ENCODE measurements around the gene TIMM50.
A peak's percentile ranks its signal among the peaks of the same experiment; 100 is the strongest.
"Not testable (repeated sequence)": the region's sequence is repeated elsewhere in the genome, so short reads cannot be mapped to it uniquely, and the experiment has no call there.

Gene TIMM50

DNA sequence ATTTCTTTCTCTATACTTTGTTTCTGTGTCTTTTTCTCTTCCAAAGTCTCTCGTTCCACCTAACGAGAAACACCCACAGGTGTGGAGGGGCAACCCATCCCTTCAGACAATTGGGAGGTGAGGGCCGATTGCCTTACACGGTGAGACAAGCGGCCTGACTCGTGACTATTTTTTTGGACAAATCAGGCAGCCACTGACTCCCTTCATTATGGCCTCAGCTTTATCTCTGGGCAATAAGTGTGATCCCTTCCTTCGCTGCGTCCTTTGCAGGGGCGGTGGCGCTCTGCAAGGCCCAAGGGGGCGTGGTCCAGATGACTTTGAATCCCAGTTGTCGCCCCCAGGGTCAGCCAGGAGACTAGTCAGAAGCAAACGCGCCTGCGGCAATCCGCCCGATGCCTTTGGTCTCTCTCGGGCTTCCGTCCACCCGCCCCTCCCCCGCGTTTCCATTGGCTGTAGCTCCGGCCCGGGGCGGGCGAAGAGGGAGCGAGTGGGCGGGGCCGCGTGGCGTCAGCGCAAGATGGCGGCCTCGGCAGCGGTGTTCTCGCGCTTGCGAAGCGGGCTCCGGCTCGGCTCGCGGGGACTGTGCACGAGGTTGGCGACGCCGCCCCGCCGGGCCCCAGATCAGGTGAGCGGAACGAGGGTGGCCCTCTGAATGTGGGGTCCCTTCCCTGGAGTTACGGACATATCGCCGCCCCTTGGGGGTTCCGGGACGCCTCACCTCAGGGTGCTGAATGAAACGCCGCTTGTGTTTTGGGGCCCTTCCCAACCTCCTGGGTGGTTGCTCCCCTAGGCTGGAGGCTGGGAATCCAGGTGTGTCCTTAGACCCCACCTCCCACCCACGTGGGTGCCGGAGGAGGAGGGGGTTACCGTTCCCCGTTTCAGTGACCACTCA, at the start of gene TIMM50:
TIMM50 (plus strand) TSS at position 502 of the 892 bp plus-strand sequence; CDS start at position 518, 16 bp downstream.
- DNase-seq: peak; percentile 87

DNA sequence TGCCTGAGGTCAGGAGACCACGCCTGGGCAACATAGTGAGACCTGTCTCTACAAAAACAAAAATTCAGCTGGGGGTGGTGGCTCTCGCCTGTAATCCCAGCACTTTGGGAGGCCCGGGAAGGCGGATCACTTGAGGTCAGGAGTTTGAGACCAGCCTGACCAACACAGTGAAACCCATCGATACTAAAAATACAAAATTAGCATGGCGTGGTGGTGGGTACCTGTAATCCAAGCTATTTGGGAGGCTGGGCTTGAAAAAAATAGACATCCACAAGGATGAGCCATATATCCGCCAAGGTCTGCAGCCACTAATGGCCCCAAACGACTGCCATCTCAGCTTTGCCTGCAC, 48.0 kb upstream of the TIMM50 start:
- DNase-seq: no peak

DNA sequence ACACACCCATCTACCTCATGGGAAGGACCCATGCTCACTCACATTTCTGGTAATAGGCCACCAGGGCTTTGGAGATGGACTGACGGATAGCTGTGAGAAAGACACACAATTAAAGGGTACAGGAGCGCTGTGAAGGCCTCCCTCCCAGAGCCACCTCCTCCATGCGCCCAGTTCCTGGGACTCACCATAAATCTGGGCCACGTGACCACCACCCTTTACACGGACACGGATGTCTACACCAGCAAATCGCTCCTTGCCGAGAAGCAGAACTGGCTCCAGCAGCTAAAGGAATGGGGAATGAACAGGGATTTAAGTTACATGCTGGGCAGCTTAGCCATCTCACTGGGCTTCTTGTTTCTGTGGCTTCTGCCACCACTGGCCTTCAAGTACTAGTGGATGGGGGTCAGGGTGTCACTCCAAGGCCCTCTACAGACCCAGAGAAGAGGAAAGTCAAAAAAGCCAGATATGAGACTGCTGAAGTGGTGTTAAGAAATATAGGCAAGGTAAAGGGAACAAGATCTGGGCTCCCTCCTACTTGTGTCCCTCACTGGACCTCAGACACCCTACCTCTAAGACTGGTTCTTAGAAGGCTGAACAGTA, 47.1 kb upstream of the TIMM50 start:
- DNase-seq: no peak

DNA sequence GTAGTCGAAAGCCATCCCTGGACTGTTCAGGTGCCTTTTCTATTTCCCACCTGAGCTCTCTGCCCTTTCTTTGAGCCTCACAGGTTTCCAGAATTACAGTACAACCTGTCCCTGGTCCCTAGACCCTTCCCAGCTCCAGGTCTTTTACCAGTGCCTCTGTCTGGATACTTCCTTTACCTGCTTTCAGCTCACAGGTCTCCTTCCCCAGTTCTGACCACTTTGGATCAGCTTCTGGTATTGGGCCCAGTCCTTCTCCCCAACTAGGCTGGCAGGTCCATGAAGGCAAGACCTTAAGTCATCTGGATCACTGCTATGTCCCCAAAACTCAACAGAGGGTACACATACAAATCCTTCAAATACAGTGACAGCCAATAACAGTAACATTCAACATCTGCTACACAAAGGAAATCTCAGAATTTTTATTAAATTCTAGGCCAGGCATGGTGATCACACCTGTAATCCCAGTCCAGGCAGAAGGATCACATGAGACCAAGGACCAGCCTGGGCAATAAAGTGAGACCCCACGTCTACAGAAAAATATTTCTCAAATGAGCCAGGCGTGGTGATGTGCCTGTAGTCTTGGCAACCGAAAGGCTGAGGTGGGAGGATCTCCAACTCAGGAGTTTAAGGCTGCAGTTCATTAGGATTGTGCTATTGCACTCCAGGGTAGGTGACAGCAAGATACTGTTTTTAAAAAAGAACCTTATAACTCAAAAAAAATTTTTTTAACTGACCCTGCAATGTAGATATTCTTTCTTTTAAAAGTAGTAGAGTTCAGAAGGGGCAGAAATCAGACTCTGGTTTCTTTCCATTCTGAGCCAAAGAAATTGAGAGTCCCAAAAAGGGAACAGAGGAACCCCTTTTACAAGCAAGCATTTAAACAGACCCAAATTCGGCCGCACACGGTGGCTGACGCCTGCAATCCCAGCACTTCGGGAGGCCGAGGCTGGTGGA, 46.2 kb upstream of the TIMM50 start:
- no peak for DNase-seq

DNA sequence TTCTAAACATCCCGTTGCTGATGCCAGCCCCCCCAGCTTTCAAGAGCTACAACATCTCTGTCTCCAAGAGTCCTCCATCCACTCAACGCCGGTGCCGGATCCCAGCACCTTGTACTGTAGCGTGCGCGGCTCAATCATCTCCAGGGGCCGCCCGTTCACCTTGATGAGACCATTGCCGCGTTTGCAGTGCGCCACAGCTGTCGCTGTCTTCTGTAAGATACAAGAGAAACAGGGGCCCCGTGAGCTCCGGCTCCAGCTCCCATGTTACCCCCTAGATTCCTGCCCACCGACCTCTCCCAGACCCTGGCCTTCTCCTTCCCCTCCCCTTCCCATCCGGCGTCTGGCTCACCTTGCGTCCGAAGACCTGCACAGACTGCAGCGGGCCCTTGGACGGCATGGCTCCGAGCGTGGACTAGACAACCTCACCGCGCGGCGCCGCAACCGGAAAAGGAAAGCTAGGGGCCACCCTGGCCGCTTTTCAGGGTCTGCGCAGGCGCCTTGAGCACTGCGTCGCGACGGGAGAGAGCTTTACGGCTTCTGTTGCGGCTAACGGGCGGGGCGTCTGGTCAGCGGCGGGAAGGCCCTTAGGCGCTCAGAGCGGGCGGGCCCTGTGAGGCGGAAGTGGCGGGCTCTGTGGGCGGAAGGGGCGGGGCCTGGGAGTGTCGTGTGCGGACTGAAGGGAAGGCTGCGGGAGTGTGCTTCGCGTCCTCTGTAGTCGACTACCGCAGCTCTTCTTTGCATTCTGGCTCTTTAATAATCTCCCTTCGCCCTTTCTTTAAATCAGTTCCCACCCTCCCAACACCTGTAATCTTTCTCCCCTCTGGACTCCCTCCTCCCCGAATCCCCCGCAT, 44.9 kb upstream of the TIMM50 start, which contains the start of gene RPS16:
RPS16 (minus strand) TSS at position 451 of the 851 bp plus-strand sequence; CDS start at position 397, 54 bp downstream.
- peak; percentile 84 for DNase-seq

DNA sequence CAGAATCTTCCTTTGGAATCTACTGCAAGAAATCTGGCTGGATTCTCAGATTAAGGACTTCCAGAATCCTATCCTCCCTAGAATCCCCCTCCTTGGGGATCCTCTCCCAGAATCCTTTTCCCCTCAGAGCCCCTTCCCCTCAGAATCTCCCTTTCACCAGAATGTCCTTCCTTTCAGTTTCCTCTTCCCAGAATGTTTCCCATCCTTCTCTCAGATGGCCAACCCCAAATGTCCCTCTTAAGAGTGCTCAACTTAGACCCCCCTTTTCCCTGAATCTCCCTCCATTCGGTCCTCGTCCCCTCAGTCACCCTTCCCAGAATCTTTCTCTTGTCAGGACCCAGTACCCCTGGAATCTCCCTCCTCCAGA, 44.3 kb upstream of the TIMM50 start:
- no peak for DNase-seq

DNA sequence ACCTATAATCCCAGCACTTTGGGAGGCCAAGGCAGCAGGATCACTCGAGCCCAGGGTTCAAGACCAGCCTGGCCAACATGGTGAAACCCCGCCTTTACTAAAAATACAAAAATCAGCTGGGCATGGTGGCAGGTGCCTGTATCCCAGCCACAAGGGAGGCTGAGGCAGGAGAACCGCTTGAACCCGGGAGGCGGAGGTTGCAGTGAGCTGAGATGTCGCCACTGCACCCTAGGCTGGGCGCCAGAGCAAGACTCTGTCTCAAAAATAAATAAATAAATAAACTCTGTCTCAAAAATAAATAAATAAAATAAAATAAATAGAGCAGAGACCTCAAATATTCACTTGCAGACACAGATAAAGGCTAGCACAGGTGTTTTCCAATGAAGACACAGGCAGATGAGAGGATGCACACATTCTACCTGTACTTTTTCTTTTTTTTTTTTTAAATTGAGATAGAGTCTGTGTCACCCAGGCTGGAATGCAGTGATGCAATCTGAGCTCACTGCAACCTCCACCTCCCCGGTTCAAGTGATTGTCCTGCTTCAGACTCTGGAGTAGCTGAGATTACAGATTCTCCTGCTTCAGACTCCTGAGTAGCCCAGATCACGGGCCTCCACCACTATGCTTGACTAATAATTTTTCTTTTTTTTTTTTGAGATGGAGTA, 42.2 kb upstream of the TIMM50 start:
- no peak for DNase-seq

DNA sequence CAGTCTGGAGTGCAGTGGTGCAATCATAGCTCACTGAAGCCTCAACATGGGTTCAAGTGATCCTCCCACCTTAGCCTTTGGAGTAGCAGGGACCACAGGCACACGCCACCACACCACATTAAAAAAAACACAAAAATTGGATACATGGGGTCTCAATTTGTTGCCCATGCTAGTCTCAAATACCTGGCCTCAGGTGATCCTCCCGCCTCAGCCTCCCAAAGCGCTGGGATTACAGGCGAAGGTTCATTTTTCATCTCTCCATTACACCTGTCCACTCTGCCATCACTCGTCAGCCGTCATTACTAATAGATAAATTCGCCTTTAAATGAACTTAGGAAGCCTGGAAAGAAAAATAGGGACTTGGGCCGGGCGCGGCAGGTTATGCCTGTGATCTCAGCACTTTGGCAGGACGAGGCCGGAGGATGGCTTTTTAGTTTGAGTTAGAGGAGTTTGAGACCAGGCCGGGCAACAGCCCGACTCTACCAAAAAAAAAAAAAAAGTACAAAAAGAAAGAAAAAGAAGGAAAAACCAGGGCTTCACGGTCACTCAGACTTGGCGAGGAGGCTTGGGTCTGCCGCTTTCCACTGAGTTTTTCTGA, 35.9 kb upstream of the TIMM50 start:
- no peak for DNase-seq

DNA sequence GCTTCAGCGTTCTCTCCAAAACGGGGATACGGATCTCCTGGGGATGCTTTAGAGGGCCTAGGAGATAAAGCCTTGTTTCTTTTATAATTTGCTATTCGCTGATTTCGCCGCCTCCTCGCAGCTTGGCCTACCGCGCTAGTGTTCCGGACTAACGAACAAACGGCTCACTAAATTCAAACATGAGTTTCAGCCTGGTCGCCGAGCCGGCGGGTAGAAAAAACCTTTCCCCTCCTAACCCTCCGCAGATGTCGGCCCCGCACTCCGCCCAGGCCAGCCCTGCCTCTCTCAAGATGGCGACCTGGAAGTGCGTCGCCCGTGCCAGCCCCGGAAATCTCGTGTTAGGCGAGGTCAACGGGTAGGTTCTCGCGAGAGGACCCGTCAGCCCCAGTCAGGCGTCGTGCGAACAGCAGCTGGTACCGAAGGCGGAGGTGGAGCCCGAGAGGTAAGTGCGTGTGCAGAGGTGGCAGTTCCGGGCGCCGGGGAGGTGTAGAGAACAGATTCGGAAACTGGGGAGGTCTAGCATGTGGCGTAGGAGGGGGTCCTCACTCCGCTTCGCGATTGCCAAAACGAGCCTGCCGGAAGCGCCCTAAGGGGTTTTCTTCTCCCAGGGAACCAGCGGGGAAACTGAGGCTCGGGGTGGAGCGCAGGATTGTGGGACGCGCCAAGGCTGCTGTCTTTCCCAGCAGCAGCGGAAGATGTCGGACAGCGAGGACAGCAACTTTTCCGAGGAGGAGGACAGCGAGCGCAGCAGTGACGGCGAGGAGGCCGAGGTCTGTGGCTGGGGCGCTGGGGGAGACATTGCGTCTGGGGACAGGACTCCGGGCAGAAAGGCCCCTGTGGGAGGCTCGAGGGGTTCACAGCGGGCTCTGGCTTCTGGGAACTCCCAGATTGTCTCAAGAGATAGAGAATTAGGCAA, 35.2 kb upstream of the TIMM50 start, which contains the start of gene SUPT5H:
SUPT5H (plus strand) TSS at position 387 of the 916 bp plus-strand sequence; CDS start at position 696, 309 bp downstream.
- DNase-seq: peak; percentile 90

DNA sequence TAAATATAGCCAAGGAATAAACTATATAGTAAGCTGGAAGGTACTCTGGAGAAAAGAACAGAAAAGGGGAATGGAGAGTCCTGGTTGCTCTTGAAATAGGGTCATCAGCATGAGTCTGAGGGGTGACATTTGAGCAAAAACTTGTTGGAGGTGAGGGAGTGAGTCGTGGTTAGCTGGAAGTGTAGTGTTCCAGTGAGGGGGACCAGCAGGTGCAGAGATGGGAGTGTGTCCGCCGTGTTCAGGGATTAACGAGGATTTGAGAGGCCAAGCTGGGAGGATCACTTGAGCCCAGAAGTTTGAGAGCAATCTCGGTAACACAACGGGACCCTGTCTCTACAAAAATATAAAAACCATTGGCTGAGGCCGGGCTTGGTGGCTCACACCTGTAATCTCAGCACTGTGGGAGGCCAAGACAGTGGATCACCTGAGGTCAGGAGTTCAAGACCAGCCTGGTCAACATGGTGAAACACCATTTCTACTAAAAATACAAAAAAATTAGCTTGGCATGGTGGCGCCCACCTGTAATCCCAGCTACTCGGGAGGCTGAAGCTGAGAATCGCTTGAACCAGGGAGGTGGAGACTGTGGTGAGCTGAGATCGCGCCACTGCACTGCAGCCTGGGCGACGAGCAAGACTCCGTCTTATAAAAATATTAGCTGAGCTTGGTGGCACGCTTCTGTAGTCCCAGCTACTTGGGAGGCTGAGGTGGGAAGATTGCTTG, 34.1 kb upstream of the TIMM50 start:
- no peak for DNase-seq

DNA sequence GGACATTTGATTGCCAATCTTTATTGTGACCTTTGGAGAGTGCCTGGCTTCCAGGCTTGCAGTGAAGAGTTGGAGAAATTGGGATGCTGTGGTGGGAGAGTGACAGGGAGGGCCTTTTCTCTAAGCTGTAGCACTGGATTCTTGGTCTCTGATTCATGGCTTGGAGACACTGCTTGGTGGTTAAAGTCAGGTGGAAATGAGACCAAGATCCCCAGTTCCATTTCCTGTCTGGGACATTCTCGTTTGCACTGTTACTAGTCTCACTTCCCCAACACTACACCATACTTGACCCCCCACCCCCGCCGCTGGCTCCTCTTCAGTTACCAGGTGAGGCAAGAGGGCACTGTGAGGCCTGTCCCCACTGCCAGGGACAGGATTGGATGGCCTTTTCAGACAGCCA, 32.4 kb upstream of the TIMM50 start:
- DNase-seq: no peak

DNA sequence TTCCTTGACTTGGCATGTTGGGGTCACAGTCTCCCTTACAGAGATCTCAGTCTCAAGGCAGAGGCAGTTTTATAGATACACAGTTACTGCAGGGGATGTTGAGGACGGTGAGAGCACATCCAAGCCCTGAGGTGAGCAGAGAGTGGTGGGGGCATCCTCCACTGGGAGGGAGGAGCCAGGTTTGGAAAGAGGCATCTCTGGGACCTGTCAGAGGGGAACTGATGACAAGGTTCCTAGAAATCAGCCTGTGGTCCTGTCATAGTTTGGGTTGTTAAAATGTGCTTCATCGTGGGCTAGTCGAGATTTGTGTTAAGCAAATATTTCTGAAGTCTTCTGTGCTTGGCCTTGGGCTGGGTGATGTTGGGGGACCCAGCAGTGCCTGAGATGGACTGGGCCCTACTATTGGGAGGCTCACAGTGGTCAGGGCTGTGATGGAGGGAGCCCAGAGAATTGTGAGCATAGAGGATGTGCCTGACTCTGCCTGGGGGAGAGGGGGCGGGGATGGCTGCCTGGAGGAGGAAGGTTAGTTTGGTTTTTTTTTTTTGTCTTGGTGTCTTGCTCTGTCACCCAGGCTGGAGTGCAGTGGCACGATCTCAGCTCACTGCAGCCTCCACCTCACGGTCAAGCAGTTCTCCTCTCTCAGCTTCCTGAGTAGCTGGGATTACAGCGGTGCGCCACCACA, 31.4 kb upstream of the TIMM50 start:
- no peak for DNase-seq

DNA sequence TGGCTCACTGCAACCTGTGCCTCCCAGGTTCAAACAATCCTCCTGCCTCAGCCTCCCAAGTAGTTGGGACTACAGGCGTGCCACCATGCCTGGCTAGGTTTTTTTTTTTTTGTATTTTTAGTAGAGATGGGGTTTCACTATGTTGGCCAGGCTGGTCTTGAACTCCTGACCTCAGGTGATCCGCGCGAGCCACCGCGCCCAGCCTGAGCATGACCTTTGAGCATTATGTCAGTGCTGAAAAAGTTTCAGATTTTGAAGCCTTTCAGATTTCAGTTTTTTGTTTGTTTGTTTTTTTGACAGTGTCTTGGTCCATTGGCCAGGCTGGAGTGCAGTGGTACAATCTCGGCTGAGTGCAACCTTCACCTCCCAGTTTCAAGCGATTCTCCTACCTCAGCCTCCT, 29.4 kb upstream of the TIMM50 start:
- DNase-seq: not testable (repeated sequence)

DNA sequence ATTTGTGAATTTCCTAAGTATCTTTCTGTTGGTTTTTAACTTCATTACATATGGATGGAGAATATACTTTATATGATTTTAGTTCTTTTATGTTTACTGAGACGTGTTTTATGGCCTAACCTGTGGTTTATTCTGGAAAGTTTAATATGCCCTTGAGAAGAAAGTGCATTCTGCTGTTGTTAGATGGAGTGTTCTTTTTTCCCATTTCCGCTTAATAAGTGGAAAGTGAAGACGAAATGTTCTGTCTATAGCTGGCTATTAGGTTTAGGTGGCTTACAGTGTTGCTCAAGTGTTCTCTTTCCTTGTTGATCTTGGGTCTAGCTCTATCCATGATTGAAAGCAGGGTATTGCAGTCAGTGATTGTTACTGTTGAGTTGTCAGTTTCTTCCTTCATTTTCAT, 17.2 kb upstream of the TIMM50 start:
- no peak for DNase-seq

DNA sequence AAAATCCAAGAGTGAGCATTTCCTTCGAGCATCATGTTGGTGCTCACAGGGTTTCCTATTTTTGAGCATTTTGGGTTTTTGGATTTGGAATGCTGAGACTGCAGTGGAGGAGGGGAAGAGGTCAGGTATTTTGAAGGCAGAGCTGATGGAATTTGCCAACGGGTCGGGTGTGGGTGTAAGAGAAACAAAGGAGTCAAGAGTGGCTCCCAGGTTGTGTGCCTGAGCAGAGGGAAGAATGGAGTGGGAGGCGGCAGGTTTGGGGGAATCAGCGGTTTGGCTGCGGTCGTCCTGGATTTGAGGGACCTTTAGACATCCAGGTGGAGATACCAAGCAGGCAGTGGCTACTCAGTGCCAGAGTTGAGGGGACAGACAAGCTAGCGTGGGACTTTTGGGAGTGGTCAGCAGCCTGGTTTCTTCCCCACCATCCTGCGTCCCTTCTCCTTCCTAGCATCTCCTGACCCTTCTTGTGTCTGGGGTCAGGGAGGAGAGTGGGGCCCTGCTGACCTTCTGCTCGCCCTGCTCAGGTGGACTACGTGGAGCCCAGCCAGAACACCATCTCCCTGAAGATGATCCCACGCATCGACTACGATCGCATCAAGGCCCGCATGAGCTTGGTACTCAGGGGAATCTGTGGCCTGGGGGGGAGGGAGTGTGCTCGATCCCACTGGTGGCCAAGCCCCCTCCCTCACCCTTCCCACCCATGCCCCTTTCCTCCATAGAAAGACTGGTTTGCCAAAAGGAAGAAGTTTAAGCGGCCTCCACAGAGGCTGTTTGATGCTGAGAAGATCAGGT, 14.5 kb upstream of the TIMM50 start:
- DNase-seq: no peak

DNA sequence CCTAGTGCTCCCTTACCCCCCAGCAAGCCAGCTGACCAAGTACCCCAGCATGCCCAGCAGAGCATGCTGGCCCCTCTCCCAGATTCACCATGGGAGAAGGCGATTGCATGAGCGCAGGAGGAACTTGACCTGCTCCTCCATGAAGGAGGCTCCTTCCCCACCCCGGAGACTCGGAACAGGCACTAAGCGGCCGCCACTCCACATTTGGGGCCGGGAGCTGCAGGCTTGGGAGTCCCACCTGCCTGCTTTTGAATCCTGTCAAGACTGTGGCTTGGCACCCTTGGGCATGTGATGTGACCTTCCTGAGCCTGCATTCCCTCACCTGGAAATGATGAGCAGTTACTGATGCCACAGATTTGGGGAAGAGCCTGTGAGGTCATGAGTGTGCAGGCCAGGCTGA, 12.7 kb upstream of the TIMM50 start:
- no peak for DNase-seq

DNA sequence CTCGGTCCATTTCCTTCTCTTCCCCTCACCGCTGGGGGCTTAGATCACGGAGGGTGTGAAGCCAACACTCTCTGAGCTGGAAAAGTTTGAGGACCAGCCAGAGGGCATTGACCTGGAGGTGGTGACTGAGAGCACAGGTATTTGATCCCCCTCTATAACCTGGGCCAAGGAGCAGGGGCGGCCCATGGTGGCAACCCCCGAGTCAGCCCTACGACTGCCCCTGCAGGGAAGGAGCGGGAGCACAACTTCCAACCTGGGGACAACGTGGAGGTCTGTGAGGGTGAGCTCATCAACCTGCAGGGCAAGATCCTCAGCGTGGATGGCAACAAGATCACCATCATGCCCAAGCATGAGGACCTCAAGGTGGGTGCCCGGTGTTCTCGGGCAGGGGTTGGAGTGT, 11.6 kb upstream of the TIMM50 start:
- DNase-seq: no peak

DNA sequence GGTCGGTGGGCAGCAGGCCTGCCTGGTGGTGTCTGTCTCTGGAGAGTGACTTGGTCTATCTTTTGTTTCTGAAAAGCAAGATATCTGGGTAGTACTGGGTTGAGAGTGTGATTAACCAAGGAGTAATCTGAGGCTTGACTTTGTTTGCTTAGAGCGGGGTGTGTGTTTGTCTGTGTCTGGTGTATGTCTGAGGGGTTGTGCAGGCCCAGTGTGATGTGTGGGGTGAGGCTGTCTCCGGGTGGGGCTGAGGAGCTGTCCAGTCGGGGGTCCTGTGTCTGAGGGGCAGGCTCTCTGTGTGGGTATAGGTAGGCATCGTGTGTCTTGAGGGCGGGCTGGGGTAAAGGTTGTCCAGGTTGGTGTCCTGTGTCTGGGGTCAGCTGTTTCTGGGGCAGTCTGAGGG, 11.1 kb upstream of the TIMM50 start:
- DNase-seq: no peak

Measured in KG1 (cell line).